Stomach (tissue), 9 donors: ENCODE data around the gene R3HDM2. TPM values are rescaled to one million over a fixed set of nuclear protein-coding genes. Genes with fewer than 3 reads are reported as not detected.
A peak's percentile ranks its signal among the peaks of the same experiment; 100 is the strongest.

ENCODE experiments used
- DNase-seq, 2 donors: peaks; one replicate each; pipeline versions ENCODE4 v3.0.0 to v3.0.0-alpha.2; 2013 to 2019
- H3K27ac ChIP-seq, 5 donors: fragments of 200-600 bp in 4 of 5; sonication (generic) in 4 of 5; one replicate each; pipeline ENCODE4 v1.5.1; 2013 to 2019; ENCODE audit warnings: mild to moderate bottlenecking in 1 of 5, moderate library complexity in 1 of 5
- H3K27me3 ChIP-seq, 3 donors: fragments of 200-600 bp; sonication (generic); one replicate each; pipeline ENCODE4 v1.5.1; 2017 to 2019; ENCODE audit warnings: mixed run types in 1 of 3
- H3K36me3 ChIP-seq, 4 donors: fragments of 200-600 bp; sonication (generic); 1 replicate in 3 of 4; 2 replicates in 1 of 4; pipeline ENCODE4 v1.5.1; 2016 to 2019
- H3K4me1 ChIP-seq, 4 donors: fragments of 200-600 bp; sonication (generic); one replicate each; pipeline ENCODE4 v1.5.1; 2016 to 2019
- H3K4me3 ChIP-seq, 4 donors: fragments of 200-600 bp; sonication (generic) in 3 of 4; one replicate each; pipeline ENCODE4 v1.5.1; 2016 to 2019; ENCODE audit warnings: mild to moderate bottlenecking in 1 of 4
- H3K9me3 ChIP-seq, 4 donors: fragments of 200-600 bp; sonication (generic); one replicate each; pipeline ENCODE4 v1.5.1; 2016 to 2019
- CTCF ChIP-seq, 7 experiments: fragments of 450-650 bp in 4 of 7; fragments of 200-600 bp in 3 of 7; sonication (generic) in 3 of 7; IDR thresholded peaks; one replicate each; pipeline ENCODE4 v1.5.1; 2016 to 2019; ENCODE audit warnings: antibody characterized with exemption in 7 of 7, control low read depth in 2 of 7, mild to moderate bottlenecking in 1 of 7
- EP300 ChIP-seq: sonication (generic); formaldehyde crosslinking; IDR thresholded peaks from one replicate; pipeline ENCODE4 v1.6.1; 2017; ENCODE audit warnings: antibody characterized with exemption
- POLR2AphosphoS5 ChIP-seq, 3 donors: sonication (generic); formaldehyde crosslinking; IDR thresholded peaks; one replicate each; pipeline ENCODE4 v1.6.1; 2016; ENCODE audit warnings: antibody characterized with exemption in 3 of 3
- WGBS, 5 donors: extraction: QIAGEN DNeasy Blood & Tissue Kit in 3 of 5; methylation state at CpG; one replicate each; pipeline versions ENCODE4 v1.1.5 to v1.1.7; 2013 to 2018; 5-methylcytosine and 5-hydroxymethylcytosine counted together
- intact Hi-C: fragments of 100-400 bp; cut with DNase I; formaldehyde crosslinking; loops from one replicate; pipeline ENCODE4 v1.15.1; 2023; ENCODE audit warnings: low total_unique reads
- polyA plus RNA-seq, 3 donors: library from polyadenylated mRNA; stranded (reverse); fragments of 200-250 nt; gene quantifications; one replicate each; pipeline ENCODE4 v1.2.3, GENCODE V29; 2013
- total RNA-seq, 5 donors: library from RNA; depleted of rRNA; stranded (reverse); fragments of >200 nt; gene quantifications; one replicate each; pipeline versions ENCODE4 v1.1.0 to v1.2.3, GENCODE V29; 2014 to 2016
- donor health status: healthy with polysubstance abuse.
- donor health status: Bipolar disorder and iron deficiency.
- donor health status: healthy.

R3HDM2 gene
- total and polyA plus RNA-seq, 8 donors, result 12.4 to 64.3 (median 24.5) TPM

DNA sequence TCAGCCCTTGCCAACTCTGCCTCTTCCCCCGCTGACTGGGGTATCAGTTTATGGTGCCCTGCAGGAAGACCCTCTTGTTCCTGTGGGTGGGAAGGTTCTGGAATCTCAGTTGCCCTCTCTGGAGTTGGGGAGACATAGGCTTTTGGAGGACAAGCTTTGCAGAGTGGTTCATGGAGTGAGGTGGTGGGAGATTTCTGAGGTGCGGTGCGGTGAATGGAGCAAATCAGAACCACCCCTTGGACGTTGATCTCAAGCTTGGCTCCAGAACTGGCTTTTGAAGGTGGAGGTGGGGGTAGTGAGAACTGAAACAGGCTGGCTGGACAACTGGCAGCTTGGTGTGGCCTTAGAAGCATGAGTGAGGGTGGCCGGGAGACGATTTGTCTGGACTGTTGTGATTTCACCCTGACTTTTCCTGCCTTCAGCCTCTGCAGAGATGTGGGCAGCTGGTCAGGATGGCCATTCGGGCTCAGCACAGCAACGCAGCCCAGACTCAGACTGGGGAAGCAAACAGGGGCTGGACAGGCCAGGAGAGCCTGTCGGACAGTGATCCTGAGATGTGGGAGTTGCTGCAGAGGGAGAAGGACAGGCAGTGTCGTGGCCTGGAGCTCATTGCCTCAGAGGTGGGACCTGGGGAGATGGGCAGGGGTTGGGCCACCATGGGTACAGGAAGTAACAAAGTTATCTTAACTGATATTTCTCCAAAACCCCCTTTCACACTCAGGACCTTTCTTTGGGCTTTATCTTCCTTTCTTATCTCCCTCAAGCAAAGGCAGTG, 200.3 kb downstream of the R3HDM2 start:
- 27 to 53% (median 36%) methylated on average over 10 of the region's 10 CpGs for WGBS, 5 donors
- H3K27me3 ChIP-seq, result peaks cover 11 to 27% (median 17%) of the 10 kb centered on the region in 3 donors
- peak overlapping the region; percentile 61 to 84 (median 70) for H3K4me3 ChIP-seq
- H3K36me3 ChIP-seq, result peaks cover 34 to 44% (median 36%) of the 10 kb centered on the region in 4 donors
- no peaks in the 10 kb centered on the region for H3K9me3 ChIP-seq
- no peak for TF ChIP-seq CTCF (IDR thresholded peaks at IDR 0.05)
- intact Hi-C loops, result no loop called here
- H3K4me1 ChIP-seq, result peaks cover 22 to 65% (median 48%) of the 10 kb centered on the region in 4 donors
- peak overlapping the region in 4 of 5 donors; percentile 81 to 88 (median 85) for H3K27ac ChIP-seq
- peak in 1 of 2 donors; percentile 17 for DNase-seq

GRCh38 chr12:57229634-57230380, 201.0 kb downstream of the R3HDM2 start, which contains the start of gene SHMT2:
Gene SHMT2, plus strand, starts transcription at chr12:57229711. Its CDS starts 68 bp downstream, at chr12:57229779.
- H3K27me3 ChIP-seq, result peaks cover 18 to 27% (median 25%) of the 10 kb centered on the region in 3 donors
- intact Hi-C loops, result no loop called here
- peak within 1 kb of the TSS; percentile 81 to 88 (median 83) for H3K27ac ChIP-seq
- peaks cover 22 to 65% (median 48%) of the 10 kb centered on the region in 4 donors for H3K4me1 ChIP-seq
- peaks cover 34 to 41% (median 36%) of the 10 kb centered on the region in 4 donors for H3K36me3 ChIP-seq
- WGBS, 5 donors, result 0 to 1% (median 0%) methylated on average over 37 to 42 of the region's 42 CpGs
- H3K9me3 ChIP-seq, result no peaks in the 10 kb centered on the region
- H3K4me3 ChIP-seq, result peak within 1 kb of the TSS; percentile 61 to 84 (median 70)
- peak in 2 of 3 donors; percentile 19 to 87 for TF ChIP-seq POLR2AphosphoS5 (IDR thresholded peaks at IDR 0.05)
- no peak for TF ChIP-seq EP300
- peak; percentile 96 to 98 for DNase-seq

GRCh38 chr12:57229046-57229633, 201.7 kb downstream of the R3HDM2 start:
- peak overlapping the region in 4 of 5 donors; percentile 81 to 88 (median 85) for H3K27ac ChIP-seq
- TF ChIP-seq POLR2AphosphoS5 (IDR thresholded peaks at IDR 0.05) (no peak), CTCF (IDR thresholded peaks at IDR 0.05) (peak in 3 of 7 experiments; percentile 24 to 47 (median 25))
- peak in 1 of 2 donors; percentile 11 for DNase-seq
- no peaks in the 10 kb centered on the region for H3K9me3 ChIP-seq
- peaks cover 28 to 34% (median 30%) of the 10 kb centered on the region in 4 donors for H3K36me3 ChIP-seq
- 7 to 18% (median 13%) methylated on average over 9 of the region's 9 CpGs for WGBS, 5 donors
- intact Hi-C loops, result no loop called here
- H3K4me3 ChIP-seq, result peak overlapping the region; percentile 61 to 84 (median 70)
- peaks cover 22 to 62% (median 49%) of the 10 kb centered on the region in 4 donors for H3K4me1 ChIP-seq
- peaks cover 25 to 33% (median 31%) of the 10 kb centered on the region in 3 donors for H3K27me3 ChIP-seq

GRCh38 chr12:57227315-57228115, 203.3 kb downstream of the R3HDM2 start:
- no peak for TF ChIP-seq POLR2AphosphoS5 (IDR thresholded peaks at IDR 0.05)
- intact Hi-C loops, result no loop called here
- Histone ChIP-seq H3K36me3 (peaks cover 12 to 18% (median 14%) of the 10 kb centered on the region in 4 donors), H3K4me1 (peaks cover 22 to 54% (median 48%) of the 10 kb centered on the region in 4 donors), H3K27me3 (peaks cover 28 to 50% (median 47%) of the 10 kb centered on the region in 3 donors), H3K27ac (no peak overlapping the region), H3K4me3 (no peak overlapping the region), H3K9me3 (no peaks in the 10 kb centered on the region)
- WGBS, 5 donors, result 44 to 59% (median 50%) methylated on average over 6 to 8 of the region's 8 CpGs
- DNase-seq, result no peak
